ENCODE results near the gene NDOR1. TPM values are rescaled to one million over a fixed set of nuclear protein-coding genes. Genes with fewer than 3 reads are reported as not detected.

The NDOR1 gene
- total RNA-seq, 2 donors from 2014 or later = 17.1 to 22.7 TPM

DNA sequence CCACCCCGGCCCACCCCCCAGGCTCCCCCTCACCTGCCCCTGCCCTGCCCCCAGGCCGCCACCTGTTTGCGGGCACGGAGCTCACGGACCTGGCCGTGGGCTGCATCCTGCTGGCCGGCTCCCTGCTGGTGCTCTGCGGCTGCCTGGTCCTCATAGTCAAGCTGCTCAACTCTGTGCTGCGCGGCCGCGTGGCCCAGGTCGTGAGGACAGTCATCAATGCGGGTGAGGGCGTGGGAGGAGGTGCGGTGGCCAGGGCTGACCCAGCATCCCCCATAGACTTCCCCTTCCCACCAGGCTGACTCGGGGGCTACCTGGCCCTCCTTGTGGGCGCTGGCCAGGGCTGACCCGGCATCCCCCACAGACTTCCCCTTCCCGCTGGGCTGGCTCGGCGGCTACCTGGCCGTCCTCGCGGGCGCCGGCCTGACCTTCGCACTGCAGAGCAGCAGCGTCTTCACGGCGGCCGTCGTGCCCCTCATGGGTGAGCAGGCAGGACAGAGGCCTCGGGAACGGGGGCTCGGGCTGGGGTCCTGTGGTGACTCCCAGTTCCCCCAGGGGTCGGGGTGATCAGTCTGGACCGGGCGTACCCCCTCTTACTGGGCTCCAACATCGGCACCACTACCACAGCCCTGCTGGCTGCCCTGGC lies 28.7 kb downstream of the NDOR1 start:
- no peaks in the 10 kb centered on the region for H3K36me3 ChIP-seq (replicated peaks in 1 of 2; ENCODE audit: insufficient read depth in 1 of 2, low read depth in 2 of 2)
- peaks cover 35% of the 10 kb centered on the region for H3K4me1 ChIP-seq
- H3K27ac ChIP-seq = no peak overlapping the region
- intact Hi-C loops (cut with DNase I) = loop anchor here (5.0 kb wide), 2 partner anchors 42 to 117 kb away; no protein-coding TSS in a partner anchor
- ATAC-seq (no peak), DNase-seq (no peak)
- H3K4me3 ChIP-seq = no peak overlapping the region
- H3K27me3 ChIP-seq = peaks cover 0 to 26% of the 10 kb centered on the region in 2 donors
- H3K9me3 ChIP-seq = no peaks in the 10 kb centered on the region
- 36% methylated on average over 21 of the region's 40 CpGs; no CpG with 5 or more reads in 1 of the 2 donors for WGBS, 2 donors
- no peak for TF ChIP-seq CTCF (IDR thresholded peaks at IDR 0.05)
- TF ChIP-seq POLR2A (IDR thresholded peaks at IDR 0.05) = no peak

- H3K4me1 ChIP-seq = peaks cover 37% of the 10 kb centered on the region
- intact Hi-C loops (cut with DNase I) = loop anchor here (5.0 kb wide), 2 partner anchors 43 to 118 kb away; no protein-coding TSS in a partner anchor
Observed at GRCh38 chr9:137234758-137235423, 29.4 kb downstream of the NDOR1 start.

GRCh38 chr9:137235424-137236237 lies 30.1 kb downstream of the NDOR1 start:
- DNase-seq = no peak
- intact Hi-C loops (cut with DNase I) = no loop called here
- H3K9me3 ChIP-seq = no peaks in the 10 kb centered on the region
- H3K4me3 ChIP-seq = no peak overlapping the region
- TF ChIP-seq CTCF (IDR thresholded peaks at IDR 0.05) = no peak
- no peak for TF ChIP-seq POLR2A (IDR thresholded peaks at IDR 0.05)
- ATAC-seq = no peak
- no peaks in the 10 kb centered on the region for H3K36me3 ChIP-seq (replicated peaks in 1 of 2; ENCODE audit: insufficient read depth in 1 of 2, low read depth in 2 of 2)
- H3K27me3 ChIP-seq = peaks cover 0 to 18% of the 10 kb centered on the region in 2 donors
- WGBS, 2 donors = 64 to 68% methylated on average over 11 to 29 of the region's 35 CpGs
- H3K27ac ChIP-seq = no peak overlapping the region
- peaks cover 37% of the 10 kb centered on the region for H3K4me1 ChIP-seq

More at GRCh38 chr9:137234758-137235423, 29.4 kb downstream of the NDOR1 start:
- 72 to 80% methylated on average over 17 of the region's 18 CpGs for WGBS, 2 donors
- ATAC-seq = no peak
- H3K27me3 ChIP-seq = peaks cover 0 to 25% of the 10 kb centered on the region in 2 donors
- no peak overlapping the region for H3K4me3 ChIP-seq
- no peak for TF ChIP-seq CTCF (IDR thresholded peaks at IDR 0.05)
- no peak for TF ChIP-seq POLR2A (IDR thresholded peaks at IDR 0.05)
- no peaks in the 10 kb centered on the region for H3K36me3 ChIP-seq (replicated peaks in 1 of 2; ENCODE audit: insufficient read depth in 1 of 2, low read depth in 2 of 2)
- no peak for DNase-seq
- no peak overlapping the region for H3K27ac ChIP-seq
- no peaks in the 10 kb centered on the region for H3K9me3 ChIP-seq

DNA sequence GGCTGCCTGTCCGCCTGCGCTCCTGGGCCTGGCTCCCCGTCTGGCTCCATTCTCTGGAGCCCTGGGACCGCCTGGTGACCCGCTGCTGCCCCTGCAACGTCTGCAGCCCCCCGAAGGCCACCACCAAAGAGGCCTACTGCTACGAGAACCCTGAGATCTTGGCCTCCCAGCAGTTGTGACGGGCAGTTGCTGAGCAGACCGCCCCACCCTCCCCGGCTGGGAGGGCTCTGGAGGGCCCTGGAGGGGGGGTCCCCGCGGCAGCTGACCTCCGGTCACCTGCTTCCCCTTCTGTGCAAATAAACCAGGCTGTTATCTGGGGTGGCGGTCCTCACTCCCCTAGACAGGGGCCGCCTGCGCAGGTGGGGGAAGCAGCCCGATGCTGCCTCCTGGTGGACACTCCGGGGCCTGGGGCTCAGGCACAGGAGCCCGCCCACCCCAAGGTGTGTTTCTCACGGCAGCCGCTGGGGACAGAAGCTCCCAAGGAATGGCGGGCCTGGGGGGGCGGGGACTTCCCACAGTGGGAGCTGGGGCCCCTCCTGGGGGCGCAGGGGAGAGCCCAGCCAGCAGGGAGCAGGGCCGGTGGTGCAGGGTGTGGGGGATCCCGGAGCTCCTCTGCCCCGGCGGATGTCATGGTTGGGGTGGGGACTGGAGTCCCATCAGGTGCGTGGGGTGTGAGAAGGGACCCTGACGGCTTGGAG lies 30.9 kb downstream of the NDOR1 start:
- Histone ChIP-seq H3K9me3 (no peaks in the 10 kb centered on the region), H3K4me3 (no peak overlapping the region), H3K36me3 (replicated peaks in 1 of 2; ENCODE audit: insufficient read depth in 1 of 2, low read depth in 2 of 2) (no peaks in the 10 kb centered on the region), H3K27me3 (peaks cover 0 to 14% of the 10 kb centered on the region in 2 donors), H3K27ac (peak overlapping the region in 2 of 4 donors; percentile 4 to 36), H3K4me1 (peaks cover 37% of the 10 kb centered on the region)
- TF ChIP-seq CTCF (IDR thresholded peaks at IDR 0.05) = peak; percentile 99 to 100 (median 100)
- no peak for TF ChIP-seq POLR2A (IDR thresholded peaks at IDR 0.05)
- ATAC-seq = peak; percentile 37
- intact Hi-C loops (cut with DNase I) = no loop called here
- DNase-seq = peak; percentile 89 to 93 (median 91)
- 14% methylated on average over 26 of the region's 31 CpGs; no CpG with 5 or more reads in 1 of the 2 donors for WGBS, 2 donors
